B cell (primary cell): ENCODE measurements around the gene PROM1. TPM values are rescaled to one million over a fixed set of nuclear protein-coding genes. Genes with fewer than 3 reads are reported as not detected.

Experiments used
- ATAC-seq: fragments of 200-7000 bp; cut with Tn5 transposase; one replicate; pipeline ENCODE4 v1.10.0; 2021; ENCODE audit warnings: low read depth, mild to moderate bottlenecking, moderate number of reproducible peaks, moderate library complexity
- CTCF ChIA-PET: fragments of 350-600 bp; sonication (Branson Sonifier 250); formaldehyde crosslinking; loops from one replicate; lab custom pipeline; 2021; ENCODE audit warnings: antibody characterized with exemption, inconsistent platforms; lab: Charles Lee
- POLR2A ChIA-PET: fragments of 350-600 bp; sonication (Branson Sonifier 250); formaldehyde crosslinking; loops from one replicate; lab custom pipeline; 2021; ENCODE audit warnings: antibody characterized with exemption; lab: Charles Lee
- DNase-seq: peaks from one replicate; pipeline ENCODE4 v3.0.0; 2013
- H2AFZ ChIP-seq: 2 replicates; pipeline ENCODE4 v1.6.1; 2012; ENCODE audit warnings: mild to moderate bottlenecking, low read depth, low read length; ENCODE audit not compliant: insufficient read depth, poor library complexity, severe bottlenecking
- H3K27ac ChIP-seq, 2 donors: 1 replicate in 1 of 2; 2 replicates in 1 of 2; pipeline ENCODE4 v1.5.1; 2012 to 2013; ENCODE audit warnings: low read length in 2 of 2, mild to moderate bottlenecking in 2 of 2, moderate library complexity in 1 of 2
- H3K27me3 ChIP-seq, 4 experiments: fragments of 200-600 bp in 1 of 4; sonication (generic) in 1 of 4; replicated peaks in 1 of 4; 1 replicate in 2 of 4; 2 replicates in 2 of 4; pipeline versions ENCODE4 v1.6.1 to v1.7.0; 2013 to 2016; ENCODE audit warnings: low read length in 3 of 4, mild to moderate bottlenecking in 2 of 4, mixed read lengths in 1 of 4, moderate library complexity in 1 of 4; ENCODE audit not compliant: insufficient read depth in 4 of 4, control insufficient read depth in 3 of 4; ENCODE audit errors: control extremely low read depth in 1 of 4
- H3K36me3 ChIP-seq, 2 experiments: replicated peaks in 1 of 2; 1 replicate in 1 of 2; 2 replicates in 1 of 2; pipeline versions ENCODE4 v1.6.1 to v1.7.1; 2013; ENCODE audit warnings: low read length in 1 of 2; ENCODE audit not compliant: insufficient read depth in 2 of 2, control insufficient read depth in 1 of 2; ENCODE audit errors: control extremely low read depth in 1 of 2, extremely low read depth in 1 of 2
- H3K4me1 ChIP-seq, 2 donors: fragments of 200-600 bp in 1 of 2; sonication (generic) in 1 of 2; 1 replicate in 1 of 2; 2 replicates in 1 of 2; pipeline versions ENCODE4 v1.5.1 to v1.6.1; 2013 to 2017; ENCODE audit warnings: low read length in 2 of 2; ENCODE audit not compliant: control insufficient read depth in 2 of 2, insufficient read depth in 2 of 2
- H3K4me2 ChIP-seq: replicated peaks from 2 replicates; pipeline ENCODE3; 2012; ENCODE audit warnings: mild to moderate bottlenecking, low read depth, low read length; ENCODE audit not compliant: poor library complexity, severe bottlenecking
- H3K4me3 ChIP-seq, 5 experiments: fragments of 200-600 bp in 1 of 5; sonication (generic) in 1 of 5; 1 replicate in 3 of 5; 2 replicates in 2 of 5; pipeline versions ENCODE4 v1.5.1 to v1.7.0; 2011 to 2016; ENCODE audit warnings: low read length in 4 of 5, mild to moderate bottlenecking in 4 of 5, low read depth in 2 of 5, control low read depth in 1 of 5, moderate library complexity in 1 of 5; ENCODE audit not compliant: insufficient read depth in 1 of 5; ENCODE audit errors: control extremely low read depth in 1 of 5, extremely low read depth in 1 of 5
- H3K79me2 ChIP-seq: fragments of 200-600 bp; sonication (generic); one replicate; pipeline ENCODE4 v1.6.0; 2016; ENCODE audit warnings: low read length; ENCODE audit not compliant: control insufficient read depth, insufficient read depth
- H3K9ac ChIP-seq: fragments of 200-600 bp; sonication (generic); 2 replicates; pipeline ENCODE4 v1.6.1; 2017; ENCODE audit warnings: mild to moderate bottlenecking, low read length, moderate library complexity
- H3K9me3 ChIP-seq, 3 donors: one replicate each; pipeline versions ENCODE4 v1.6.1 to v1.7.1; 2013; ENCODE audit warnings: low read length in 2 of 3; ENCODE audit not compliant: control insufficient read depth in 2 of 3, insufficient read depth in 1 of 3; ENCODE audit errors: control extremely low read depth in 1 of 3
- H4K20me1 ChIP-seq: 2 replicates; pipeline ENCODE4 v1.6.0; 2012; ENCODE audit warnings: mild to moderate bottlenecking, low read length; ENCODE audit not compliant: insufficient read depth, control insufficient read depth, poor library complexity, severe bottlenecking
- H3K27ac Mint-ChIP-seq: one replicate; pipeline ENCODE4 v1.8.0; 2021; ENCODE audit warnings: mixed read lengths
- H3K27me3 Mint-ChIP-seq: one replicate; pipeline ENCODE4 v1.8.0; 2021; ENCODE audit warnings: mixed read lengths
- H3K4me1 Mint-ChIP-seq: one replicate; pipeline ENCODE4 v1.8.0; 2021; ENCODE audit warnings: mixed read lengths
- H3K4me3 Mint-ChIP-seq: one replicate; pipeline ENCODE4 v1.8.0; 2021; ENCODE audit warnings: mixed read lengths
- H3K9me3 Mint-ChIP-seq: one replicate; pipeline ENCODE4 v1.8.0; 2022; ENCODE audit warnings: mixed read lengths; ENCODE audit not compliant: insufficient read depth
- CTCF ChIP-seq: fragments of 200-600 bp; IDR thresholded peaks from one replicate; pipeline ENCODE4 v1.8.0; 2022; ENCODE audit warnings: antibody characterized with exemption, mild to moderate bottlenecking
- EZH2 ChIP-seq: IDR thresholded peaks from 2 replicates; pipeline ENCODE4 v1.6.1; 2012; ENCODE audit warnings: borderline replicate concordance, low read depth, mild to moderate bottlenecking, moderate library complexity, low read length; ENCODE audit not compliant: insufficient read depth, poor library complexity, severe bottlenecking
- WGBS: methylation state at CpG from one replicate; pipeline ENCODE4 v1.1.5; 2013; ENCODE audit warnings: missing lambda C conversion rate; ENCODE audit not compliant: insufficient coverage; 5-methylcytosine and 5-hydroxymethylcytosine counted together
- intact Hi-C: fragments of 100-400 bp; cut with micrococcal nuclease; formaldehyde crosslinking; loops from one replicate; pipeline ENCODE4 v1.10.0; 2022
- polyA plus RNA-seq: library from polyadenylated mRNA; depleted of rRNA; stranded (reverse); fragments of >200 nt; gene quantifications from 2 replicates; pipeline ENCODE4 v1.2.3, GENCODE V29; 2012
- total RNA-seq, 2 donors: library from RNA; stranded (reverse); fragments of 120-200 nt in 1 of 2; gene quantifications; 1 replicate in 1 of 2; 2 replicates in 1 of 2; pipeline versions ENCODE4 v1.2.3 to v1.2.4, GENCODE V29; 2013 to 2022

PROM1 gene
- total and polyA plus RNA-seq, 2 donors (not counting 1 experiment from before 2014, with no cell fraction given): 0.04 TPM; not detected in 1

- H4K20me1 ChIP-seq: no peaks in the 10 kb centered on the region
- intact Hi-C loops: no loop called here
- H3K4me1 ChIP-seq: peaks cover 6 to 9% of the 10 kb centered on the region in 2 donors
- no peaks in the 10 kb centered on the region for H3K79me2 ChIP-seq
- no peak for DNase-seq
- ATAC-seq: no peak
- no peaks in the 10 kb centered on the region for H3K36me3 ChIP-seq
- no peak overlapping the region for H3K4me2 ChIP-seq
- Mint-ChIP-seq H3K27me3 (peaks cover 10% of the 10 kb centered on the region), H3K9me3 (peaks cover 6% of the 10 kb centered on the region), H3K4me1 (peaks cover 13% of the 10 kb centered on the region), H3K27ac (no peak overlapping the region), H3K4me3 (no peak overlapping the region)
- POLR2A ChIA-PET: no interaction called here
- H3K27me3 ChIP-seq: no peaks in the 10 kb centered on the region
- no peak overlapping the region for H3K9ac ChIP-seq
- no peak overlapping the region for H3K27ac ChIP-seq
- no peak overlapping the region for H2AFZ ChIP-seq
- 85% methylated on average over 5 of the region's 5 CpGs for WGBS
- TF ChIP-seq EZH2: no peak
- TF ChIP-seq CTCF: no peak
- CTCF ChIA-PET: no interaction called here
- H3K9me3 ChIP-seq: peaks cover 0 to 6% (median 0%) of the 10 kb centered on the region in 3 donors
- H3K4me3 ChIP-seq: no peak overlapping the region
Measured at GRCh38 chr4:15965325-15965724, 118.5 kb downstream of the PROM1 start.

- TF ChIP-seq CTCF (no peak), EZH2 (no peak)
- Histone ChIP-seq H3K9ac (no peak overlapping the region), H3K27me3 (no peaks in the 10 kb centered on the region), H3K4me2 (no peak overlapping the region), H3K36me3 (no peaks in the 10 kb centered on the region), H4K20me1 (no peaks in the 10 kb centered on the region), H3K9me3 (peaks cover 0 to 6% (median 0%) of the 10 kb centered on the region in 3 donors), H3K27ac (no peak overlapping the region), H2AFZ (no peak overlapping the region), H3K4me1 (peaks cover 6 to 9% of the 10 kb centered on the region in 2 donors), H3K79me2 (no peaks in the 10 kb centered on the region), H3K4me3 (no peak overlapping the region)
- Mint-ChIP-seq H3K9me3 (peaks cover 6% of the 10 kb centered on the region), H3K27ac (no peak overlapping the region), H3K27me3 (peaks cover 14% of the 10 kb centered on the region), H3K4me1 (peaks cover 13% of the 10 kb centered on the region), H3K4me3 (no peak overlapping the region)
- WGBS: 85% methylated on average over 4 of the region's 5 CpGs
- DNase-seq (no peak), ATAC-seq (no peak)
- ChIA-PET CTCF (interaction anchor here (1.0 kb wide), 1 partner anchor 8 kb away, joined by 4 read pairs; no protein-coding TSS in a partner anchor), POLR2A (no interaction called here)
- intact Hi-C loops: no loop called here
Measured at GRCh38 chr4:15964159-15964558, 119.7 kb downstream of the PROM1 start.
